Activated B cell treated with CpG ODN at 0.5 μM for 24 hours (primary cell): ENCODE measurements around the gene VEPH1. TPM values are rescaled to one million over a fixed set of nuclear protein-coding genes. Genes with fewer than 3 reads are reported as not detected.

ENCODE experiments used
- ATAC-seq: fragments of 200-7000 bp; cut with Tn5 transposase; one replicate; pipeline ENCODE4 v1.10.0; 2021; ENCODE audit warnings: low read depth, mild to moderate bottlenecking, moderate library complexity
- CTCF ChIA-PET: fragments of 350-600 bp; sonication (Branson Sonifier 250); formaldehyde crosslinking; loops from one replicate; lab custom pipeline; 2021; ENCODE audit warnings: antibody characterized with exemption; lab: Charles Lee
- POLR2A ChIA-PET: fragments of 350-600 bp; sonication (Branson Sonifier 250); formaldehyde crosslinking; loops from one replicate; lab custom pipeline; 2021; ENCODE audit warnings: antibody characterized with exemption; lab: Charles Lee
- DNase-seq: peaks from one replicate; pipeline ENCODE4 v3.0.0; 2022
- H3K27ac Mint-ChIP-seq: one replicate; pipeline ENCODE4 v1.8.0; 2020; ENCODE audit warnings: mixed read lengths
- H3K27me3 Mint-ChIP-seq: one replicate; pipeline ENCODE4 v1.8.0; 2021; ENCODE audit warnings: mixed read lengths
- H3K36me3 Mint-ChIP-seq: one replicate; pipeline ENCODE4 v1.8.0; 2021; ENCODE audit warnings: low read depth, mixed read lengths
- H3K4me1 Mint-ChIP-seq: one replicate; pipeline ENCODE4 v1.8.0; 2021; ENCODE audit warnings: mixed read lengths
- H3K4me3 Mint-ChIP-seq: one replicate; pipeline ENCODE4 v1.8.0; 2020; ENCODE audit warnings: mild to moderate bottlenecking, mixed read lengths
- H3K9me3 Mint-ChIP-seq: one replicate; pipeline ENCODE4 v1.8.0; 2020; ENCODE audit warnings: mixed read lengths
- CTCF ChIP-seq: fragments of 200-600 bp; IDR thresholded peaks from one replicate; pipeline ENCODE4 v1.8.0; 2022; ENCODE audit warnings: antibody characterized with exemption, mild to moderate bottlenecking
- intact Hi-C: fragments of 100-400 bp; cut with micrococcal nuclease; formaldehyde crosslinking; loops from one replicate; pipeline ENCODE4 v1.15.1; 2024
- total RNA-seq: library from RNA; stranded (reverse); gene quantifications from 2 replicates; pipeline ENCODE4 v1.2.3, GENCODE V29; 2022

The VEPH1 gene
- total RNA-seq, 1 donor from 2014 or later = not detected

- ChIA-PET CTCF (no interaction called here), POLR2A (no interaction called here)
- intact Hi-C loops = no loop called here
- no peak overlapping the region for H3K27ac Mint-ChIP-seq
- no peak for ATAC-seq
- H3K36me3 Mint-ChIP-seq = no peaks in the 10 kb centered on the region
- H3K27me3 Mint-ChIP-seq = peaks cover 2% of the 10 kb centered on the region
- DNase-seq = no peak
- H3K9me3 Mint-ChIP-seq = peaks cover 3% of the 10 kb centered on the region
- no peaks in the 10 kb centered on the region for H3K4me1 Mint-ChIP-seq
- H3K4me3 Mint-ChIP-seq = no peak overlapping the region
- no peak for TF ChIP-seq CTCF
Observed at GRCh38 chr3:157479464-157480243, 23.6 kb downstream of the VEPH1 start.

GRCh38 chr3:157477441-157477840 lies 25.8 kb downstream of the VEPH1 start:
- no peak for ATAC-seq
- intact Hi-C loops = no loop called here
- Mint-ChIP-seq H3K4me3 (no peak overlapping the region), H3K27me3 (no peaks in the 10 kb centered on the region), H3K4me1 (no peaks in the 10 kb centered on the region), H3K36me3 (no peaks in the 10 kb centered on the region), H3K27ac (no peak overlapping the region), H3K9me3 (peaks cover 3% of the 10 kb centered on the region)
- no peak for TF ChIP-seq CTCF
- ChIA-PET POLR2A (no interaction called here), CTCF (no interaction called here)
- DNase-seq = no peak

- H3K27me3 Mint-ChIP-seq = no peaks in the 10 kb centered on the region
- TF ChIP-seq CTCF = no peak
- no peaks in the 10 kb centered on the region for H3K4me1 Mint-ChIP-seq
- POLR2A ChIA-PET = no interaction called here
- intact Hi-C loops = no loop called here
- ATAC-seq (no peak), DNase-seq (no peak)
- CTCF ChIA-PET = no interaction called here
- no peaks in the 10 kb centered on the region for H3K9me3 Mint-ChIP-seq
- H3K36me3 Mint-ChIP-seq = no peaks in the 10 kb centered on the region
- H3K4me3 Mint-ChIP-seq = no peak overlapping the region
- no peak overlapping the region for H3K27ac Mint-ChIP-seq
Observed at GRCh38 chr3:157475921-157476414, 27.2 kb downstream of the VEPH1 start.

GRCh38 chr3:157472648-157473047 lies 30.6 kb downstream of the VEPH1 start:
- ChIA-PET CTCF (no interaction called here), POLR2A (no interaction called here)
- H3K36me3 Mint-ChIP-seq = no peaks in the 10 kb centered on the region
- ATAC-seq = no peak
- H3K27me3 Mint-ChIP-seq = peaks cover 2% of the 10 kb centered on the region
- no peak overlapping the region for H3K27ac Mint-ChIP-seq
- no peak overlapping the region for H3K4me3 Mint-ChIP-seq
- intact Hi-C loops = no loop called here
- no peak for DNase-seq
- H3K4me1 Mint-ChIP-seq = no peaks in the 10 kb centered on the region
- no peaks in the 10 kb centered on the region for H3K9me3 Mint-ChIP-seq
- TF ChIP-seq CTCF = no peak

- CTCF ChIA-PET = no interaction called here
- POLR2A ChIA-PET = no interaction called here
- Mint-ChIP-seq H3K36me3 (no peaks in the 10 kb centered on the region), H3K4me3 (no peak overlapping the region), H3K4me1 (no peaks in the 10 kb centered on the region), H3K27me3 (peaks cover 2% of the 10 kb centered on the region), H3K9me3 (no peaks in the 10 kb centered on the region), H3K27ac (no peak overlapping the region)
- no peak for ATAC-seq
- TF ChIP-seq CTCF = no peak
- intact Hi-C loops = no loop called here
- no peak for DNase-seq
Observed at GRCh38 chr3:157471064-157471463, 32.2 kb downstream of the VEPH1 start.
